GM12878 (cell line): Measurements from ENCODE around the gene SAMSN1.

Experiments
- ASH2L ChIP-seq: fragments of 300-600, 200-600 bp; sonication (generic); IDR thresholded peaks from 2 replicates; pipeline ENCODE4 v1.6.1; 2017; ENCODE audit warnings: low read depth, mild to moderate bottlenecking, borderline replicate concordance
- CTCF ChIP-seq, 3 experiments: IDR thresholded peaks in 2 of 3; conservative IDR thresholded peaks in 1 of 3; 2 replicates each; pipeline ENCODE4 v1.5.1; 2011; ENCODE audit warnings: low read depth in 3 of 3, low read length in 3 of 3, mild to moderate bottlenecking in 3 of 3, control low read depth in 2 of 3, moderate library complexity in 2 of 3, inconsistent platforms in 1 of 3, mixed read lengths in 1 of 3; ENCODE audit not compliant: control insufficient read depth in 2 of 3, insufficient read depth in 1 of 3; ENCODE audit errors: extremely low read depth in 1 of 3
- ETV6 ChIP-seq, 2 experiments: fragments of 450-650 bp in 1 of 2; IDR thresholded peaks in 1 of 2; conservative IDR thresholded peaks in 1 of 2; 2 replicates each; pipeline ENCODE4 v1.6.1; 2014; ENCODE audit warnings: antibody characterized with exemption in 1 of 2, borderline replicate concordance in 1 of 2, low read depth in 1 of 2, mild to moderate bottlenecking in 1 of 2, moderate library complexity in 1 of 2
- MEF2A ChIP-seq: IDR thresholded peaks from 2 replicates; pipeline ENCODE4 v1.6.1; 2011; ENCODE audit warnings: low read depth, mild to moderate bottlenecking, low read length, moderate library complexity; ENCODE audit not compliant: insufficient read depth
- POLR2A ChIP-seq: IDR thresholded peaks from 2 replicates; pipeline ENCODE4 v1.6.1; 2011; ENCODE audit warnings: low read depth, mild to moderate bottlenecking, low read length
- SREBF2 ChIP-seq: IDR thresholded peaks from 2 replicates; pipeline ENCODE4 v1.6.1; 2012; ENCODE audit warnings: mild to moderate bottlenecking, low read length
- TARDBP ChIP-seq: IDR thresholded peaks from 2 replicates; pipeline ENCODE4 v1.6.1; 2016; ENCODE audit warnings: borderline replicate concordance
- USF2 ChIP-seq: IDR thresholded peaks from 2 replicates; pipeline ENCODE4 v1.6.1; 2011; ENCODE audit warnings: low read depth, low read length, improper control_type of control experiment, borderline replicate concordance

- TF ChIP-seq TARDBP (no peak), MEF2A (no peak), SREBF2 (no peak), POLR2A (no peak), ASH2L (no peak), CTCF (IDR thresholded peaks at IDR 0.05 in 2 of 3, conservative IDR thresholded peaks at IDR 0.05 in 1 of 3; ENCODE audit: control insufficient read depth in 2 of 3, extremely low read depth in 1 of 3, insufficient read depth in 1 of 3, low read depth in 3 of 3, low read length in 3 of 3) (no peak), ETV6 (conservative IDR thresholded peaks at IDR 0.05 in 1 of 2, IDR thresholded peaks at IDR 0.05 in 1 of 2; ENCODE audit: borderline replicate concordance in 1 of 2, low read depth in 1 of 2) (no peak), USF2 (no peak)
Observed at GRCh38 chr21:14483296-14483695, 62.8 kb downstream of the SAMSN1 start.
